ENCODE results near the gene AIMP1.
A peak's percentile ranks its signal among the peaks of the same experiment; 100 is the strongest.

The AIMP1 gene

DNA sequence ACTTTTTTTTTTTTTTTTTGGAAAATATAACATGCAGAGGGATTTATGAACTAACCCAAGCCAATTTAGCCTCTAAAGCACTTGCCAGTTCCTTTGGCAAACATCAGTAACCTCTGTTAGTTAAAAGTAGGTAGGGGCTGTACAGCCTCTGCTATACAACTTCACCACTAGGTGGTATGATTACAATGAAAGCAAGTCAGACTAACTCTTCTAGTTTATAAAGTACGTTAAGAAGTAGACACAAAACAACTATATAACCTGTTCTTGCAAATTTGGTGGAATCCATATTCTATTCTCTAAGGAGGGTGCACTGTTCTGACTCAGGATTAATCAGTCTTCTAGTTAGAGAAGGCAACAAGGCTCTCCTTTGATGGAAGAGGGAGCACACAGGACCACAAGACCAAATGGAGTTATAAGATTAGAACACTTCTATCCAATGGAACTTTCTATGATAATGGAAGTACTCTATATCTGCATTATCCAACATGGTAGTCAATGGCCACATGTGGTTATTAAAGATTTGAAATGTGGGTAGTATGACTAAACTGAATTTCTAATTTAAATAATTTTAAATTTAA, 12.8 kb downstream of the AIMP1 start:
- intact Hi-C loops (cut with DNase I; ENCODE audit: low total_unique reads), result no loop called here
- no peaks in the 10 kb centered on the region for H3K4me1 ChIP-seq
- DNase-seq, result no peak
- no peaks in the 10 kb centered on the region for H3K9me3 ChIP-seq
- TF ChIP-seq CTCF (IDR thresholded peaks at IDR 0.05), result peak; percentile 41 to 48
- no peak overlapping the region for H3K27ac ChIP-seq
- no peak overlapping the region for H3K4me3 ChIP-seq
- H3K27me3 ChIP-seq, result no peaks in the 10 kb centered on the region
- peaks cover 60 to 73% (median 70%) of the 10 kb centered on the region in 3 donors for H3K36me3 ChIP-seq

DNA sequence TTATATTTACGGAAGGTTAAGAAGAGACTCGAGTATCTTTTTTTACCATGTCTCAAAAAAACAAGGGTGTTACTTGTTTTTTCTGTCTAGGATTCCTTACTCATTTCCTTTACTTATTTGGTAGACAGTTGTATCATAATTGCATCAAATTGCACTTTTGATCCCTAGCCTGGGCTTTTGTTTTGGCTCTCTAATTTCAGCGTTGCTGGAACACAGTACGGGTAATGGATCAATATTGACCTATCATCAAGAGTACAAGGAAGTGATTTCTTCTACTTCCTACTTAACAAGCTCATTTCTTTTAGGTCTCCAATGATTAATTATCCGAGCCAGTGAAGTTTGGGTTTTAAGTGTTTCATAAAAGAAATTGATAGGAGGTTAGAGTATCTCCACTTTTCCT, 16.8 kb downstream of the AIMP1 start:
- intact Hi-C loops (cut with DNase I; ENCODE audit: low total_unique reads), result no loop called here
- Histone ChIP-seq H3K4me1 (no peaks in the 10 kb centered on the region), H3K4me3 (no peak overlapping the region), H3K9me3 (no peaks in the 10 kb centered on the region), H3K36me3 (peaks cover 61 to 84% (median 81%) of the 10 kb centered on the region in 3 donors), H3K27me3 (no peaks in the 10 kb centered on the region), H3K27ac (no peak overlapping the region)
- no peak for TF ChIP-seq CTCF (IDR thresholded peaks at IDR 0.05)
- DNase-seq, result no peak

- Histone ChIP-seq H3K4me1 (no peaks in the 10 kb centered on the region), H3K27me3 (no peaks in the 10 kb centered on the region), H3K4me3 (no peak overlapping the region), H3K36me3 (peaks cover 62 to 83% (median 78%) of the 10 kb centered on the region in 3 donors), H3K9me3 (no peaks in the 10 kb centered on the region), H3K27ac (no peak overlapping the region)
- intact Hi-C loops (cut with DNase I; ENCODE audit: low total_unique reads), result no loop called here
- no peak for DNase-seq
- TF ChIP-seq CTCF (IDR thresholded peaks at IDR 0.05), result no peak
These were observed 18.6 kb downstream of the AIMP1 start for GRCh38 chr4:106334741-106335470.

DNA sequence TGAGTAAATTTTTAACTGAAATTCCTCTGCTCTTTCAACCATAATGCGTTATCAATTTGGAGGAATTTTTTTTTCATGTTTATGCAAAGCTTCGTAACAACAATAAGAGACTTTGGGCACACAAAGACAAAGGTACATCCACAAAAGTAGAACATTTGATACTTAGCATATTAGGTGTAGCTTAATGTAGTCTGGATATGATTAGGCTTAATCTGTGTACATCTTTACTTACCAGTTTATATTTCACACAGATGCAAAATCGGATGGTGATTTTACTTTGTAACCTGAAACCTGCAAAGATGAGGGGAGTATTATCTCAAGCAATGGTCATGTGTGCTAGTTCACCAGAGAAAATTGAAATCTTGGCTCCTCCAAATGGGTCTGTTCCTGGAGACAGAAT, 20.3 kb downstream of the AIMP1 start:
- peaks cover 54 to 79% (median 73%) of the 10 kb centered on the region in 3 donors for H3K36me3 ChIP-seq

DNA sequence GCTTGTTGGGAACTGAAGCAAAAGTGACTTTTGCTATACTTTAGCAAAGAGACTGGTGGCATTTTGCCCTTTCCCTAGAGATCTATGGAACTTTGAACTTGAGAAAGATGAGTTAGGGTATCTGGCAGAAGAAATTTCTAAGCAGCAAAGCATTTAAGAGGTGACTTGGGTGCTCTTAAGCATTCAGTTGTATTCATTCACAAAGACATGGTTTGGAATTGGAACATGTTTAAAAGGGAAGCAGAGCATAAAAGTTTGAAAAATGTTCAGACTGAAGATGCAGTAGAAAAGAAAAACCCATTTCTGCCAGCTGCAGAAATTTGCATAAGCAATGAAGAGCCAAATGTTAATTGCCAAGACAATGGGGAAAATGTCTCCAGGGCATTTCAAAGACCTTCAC, 21.6 kb downstream of the AIMP1 start:
- intact Hi-C loops (cut with DNase I; ENCODE audit: low total_unique reads), result no loop called here
- no peak for DNase-seq
- H3K4me1 ChIP-seq, result no peaks in the 10 kb centered on the region
- no peaks in the 10 kb centered on the region for H3K27me3 ChIP-seq
- TF ChIP-seq CTCF (IDR thresholded peaks at IDR 0.05), result no peak
- no peak overlapping the region for H3K4me3 ChIP-seq
- no peak overlapping the region for H3K27ac ChIP-seq
- H3K36me3 ChIP-seq, result peaks cover 41 to 72% (median 60%) of the 10 kb centered on the region in 3 donors
- H3K9me3 ChIP-seq, result peaks cover 0 to 3% (median 0%) of the 10 kb centered on the region in 3 donors

More for the DNA sequence above, 20.3 kb downstream of the AIMP1 start:
- H3K27me3 ChIP-seq, result no peaks in the 10 kb centered on the region
- H3K27ac ChIP-seq, result no peak overlapping the region
- DNase-seq, result no peak
- H3K9me3 ChIP-seq, result peaks cover 0 to 3% (median 0%) of the 10 kb centered on the region in 3 donors
- TF ChIP-seq CTCF (IDR thresholded peaks at IDR 0.05), result no peak
- intact Hi-C loops (cut with DNase I; ENCODE audit: low total_unique reads), result no loop called here
- no peaks in the 10 kb centered on the region for H3K4me1 ChIP-seq
- H3K4me3 ChIP-seq, result no peak overlapping the region

Measured in tibial artery (tissue), 4 donors.